Omental fat pad (tissue), 4 donors: ENCODE results near the gene NUMB. TPM values are rescaled to one million over a fixed set of nuclear protein-coding genes. Genes with fewer than 3 reads are reported as not detected.

ENCODE experiments used
- ATAC-seq: fragments of 150-250 bp; one replicate; pipeline ENCODE4 v1.9.1; 2016; ENCODE audit warnings: mild to moderate bottlenecking, moderate library complexity; ENCODE audit not compliant: low FRiP score
- DNase-seq: peaks from one replicate; pipeline ENCODE4 v3.0.0-alpha.2; 2019; ENCODE audit warnings: low spot score
- CTCF ChIP-seq, 3 donors: fragments of 450-650 bp; IDR thresholded peaks; one replicate each; pipeline ENCODE4 v1.5.1; 2016 to 2017; ENCODE audit warnings: antibody characterized with exemption in 3 of 3, mild to moderate bottlenecking in 3 of 3, moderate library complexity in 2 of 3
- total RNA-seq, 4 donors: library from RNA; depleted of rRNA; stranded (reverse); fragments of >200 nt; gene quantifications; one replicate each; pipeline ENCODE4 v1.1.0, GENCODE V29; 2016

The NUMB gene
- total RNA-seq, 4 donors from 2014 or later, result 48.2 to 95.4 (median 62.8) TPM

DNA sequence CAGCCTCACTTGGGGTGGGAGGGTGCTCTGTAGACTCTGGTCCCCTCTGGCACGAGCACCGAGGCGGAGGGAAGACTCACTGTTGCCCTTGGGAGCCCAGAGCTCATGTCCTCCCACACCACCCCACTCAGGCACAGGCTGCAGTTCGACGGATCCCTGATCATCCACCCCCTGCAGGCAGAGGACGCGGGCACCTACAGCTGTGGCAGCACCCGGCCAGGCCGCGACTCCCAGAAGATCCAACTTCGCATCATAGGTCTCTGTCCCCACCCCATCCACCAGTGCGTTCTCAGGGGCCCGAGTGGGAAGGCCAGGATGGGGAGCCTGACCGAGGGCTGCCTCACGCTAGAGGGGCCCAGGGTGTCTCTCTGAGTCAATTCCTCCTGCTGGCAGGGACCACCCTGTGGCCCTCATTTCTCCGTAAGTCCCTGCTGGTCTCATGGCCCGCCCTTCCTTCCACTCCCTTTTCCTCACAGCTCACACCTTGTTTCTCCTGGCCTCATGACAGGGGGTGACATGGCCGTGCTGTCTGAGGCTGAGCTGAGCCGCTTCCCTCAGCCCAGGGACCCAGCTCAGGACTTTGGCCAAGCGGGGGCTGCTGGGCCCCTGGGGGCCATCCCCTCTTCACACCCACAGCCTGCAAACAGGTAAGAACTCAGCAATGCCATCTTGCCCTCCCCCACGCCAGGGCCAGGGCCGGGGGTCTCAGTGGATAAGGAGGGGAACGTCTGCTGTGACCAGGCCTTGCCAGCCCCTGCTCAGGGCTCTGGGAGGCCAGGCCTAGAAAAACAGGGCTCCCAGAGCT lies 194.1 kb downstream of the NUMB start:
- DNase-seq, result no peak
- TF ChIP-seq CTCF (IDR thresholded peaks at IDR 0.05), result no peak
- no peak for ATAC-seq

DNA sequence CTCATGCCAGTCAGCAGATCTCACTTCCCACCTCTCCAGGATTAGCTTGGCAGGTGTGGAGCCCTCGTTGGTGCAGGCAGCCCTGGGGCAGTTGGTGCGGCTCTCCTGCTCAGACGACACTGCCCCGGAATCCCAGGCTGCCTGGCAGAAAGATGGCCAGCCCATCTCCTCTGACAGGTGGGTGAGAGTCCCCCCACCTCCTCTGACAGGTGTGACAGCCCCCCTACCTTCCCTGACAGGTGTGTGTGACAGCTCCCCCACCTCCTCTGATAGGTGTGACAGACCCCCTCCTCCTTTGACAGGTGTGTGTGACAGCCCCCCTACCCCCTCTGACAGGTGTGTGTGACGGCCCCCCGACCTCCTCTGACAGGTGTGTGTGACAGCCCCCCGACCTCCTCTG lies 194.7 kb downstream of the NUMB start:
- DNase-seq (no peak), ATAC-seq (no peak)
- no peak for TF ChIP-seq CTCF (IDR thresholded peaks at IDR 0.05)

DNA sequence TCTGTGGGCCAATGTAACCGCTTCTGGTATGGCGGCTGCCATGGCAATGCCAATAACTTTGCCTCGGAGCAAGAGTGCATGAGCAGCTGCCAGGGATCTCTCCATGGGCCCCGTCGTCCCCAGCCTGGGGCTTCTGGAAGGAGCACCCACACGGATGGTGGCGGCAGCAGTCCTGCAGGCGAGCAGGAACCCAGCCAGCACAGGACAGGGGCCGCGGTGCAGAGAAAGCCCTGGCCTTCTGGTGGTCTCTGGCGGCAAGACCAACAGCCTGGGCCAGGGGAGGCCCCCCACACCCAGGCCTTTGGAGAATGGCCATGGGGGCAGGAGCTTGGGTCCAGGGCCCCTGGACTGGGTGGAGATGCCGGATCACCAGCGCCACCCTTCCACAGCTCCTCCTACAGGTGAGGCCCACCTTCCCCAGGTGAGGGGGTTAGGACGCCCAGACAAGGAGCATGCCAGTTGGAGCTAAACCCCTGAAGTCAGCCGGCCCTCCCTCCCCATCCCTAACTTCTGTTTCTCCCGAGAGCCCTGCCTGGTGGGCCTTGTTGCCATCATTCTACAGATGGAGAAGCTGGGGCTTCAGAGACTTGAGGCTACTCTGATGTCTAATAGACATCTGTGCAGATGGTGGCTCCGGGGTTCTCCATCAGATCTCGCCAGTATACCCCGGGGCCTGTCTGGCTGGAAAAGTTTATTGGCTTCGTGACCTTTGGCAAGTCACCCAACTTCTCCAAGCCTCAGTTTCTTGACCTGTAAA lies 195.7 kb downstream of the NUMB start:
- no peak for TF ChIP-seq CTCF (IDR thresholded peaks at IDR 0.05)
- DNase-seq, result no peak
- ATAC-seq, result no peak

DNA sequence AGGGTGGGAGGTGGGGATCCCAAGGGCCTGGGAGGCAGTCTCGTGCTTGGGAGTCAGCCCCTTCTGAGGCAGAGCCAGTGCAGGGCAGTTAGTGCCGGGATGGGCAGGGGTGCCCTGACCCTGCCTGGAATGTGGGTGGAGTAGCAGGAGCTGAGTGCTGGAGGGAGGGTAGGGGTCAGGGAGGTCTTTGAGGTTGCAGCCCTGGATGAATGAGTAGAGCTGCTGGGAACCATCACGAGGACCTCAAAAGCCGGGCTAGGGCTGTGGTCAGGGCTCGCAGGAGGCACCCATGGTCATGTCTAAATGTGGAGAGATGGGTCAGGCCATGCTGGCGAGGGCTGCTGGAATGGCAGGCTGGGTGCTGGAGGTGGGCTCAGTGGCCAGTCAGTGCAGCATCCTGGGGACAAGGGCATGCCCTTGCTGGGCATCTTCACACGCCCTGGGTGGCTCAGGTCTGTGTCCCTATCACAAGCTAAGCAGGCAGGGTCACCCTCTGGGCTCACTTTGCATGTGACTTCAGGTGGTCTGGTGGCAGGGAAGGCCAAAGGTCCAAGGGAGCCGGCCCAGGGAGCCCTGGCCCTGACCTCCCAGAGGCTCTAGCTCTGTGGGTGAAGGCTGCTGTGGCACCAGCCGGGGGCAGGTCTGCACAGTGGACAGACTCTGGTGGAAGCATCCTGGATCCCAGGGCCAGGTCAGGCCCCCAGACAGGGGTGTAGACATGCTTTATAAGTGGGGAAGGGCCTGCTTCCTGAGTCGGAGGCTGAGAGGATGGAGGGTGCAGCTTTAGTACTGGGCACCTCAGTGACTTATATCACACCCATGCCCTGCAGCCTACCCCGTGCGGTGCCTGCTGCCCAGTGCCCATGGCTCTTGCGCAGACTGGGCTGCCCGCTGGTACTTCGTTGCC lies 196.6 kb downstream of the NUMB start:
- TF ChIP-seq CTCF (IDR thresholded peaks at IDR 0.05), result no peak
- DNase-seq (no peak), ATAC-seq (no peak)

DNA sequence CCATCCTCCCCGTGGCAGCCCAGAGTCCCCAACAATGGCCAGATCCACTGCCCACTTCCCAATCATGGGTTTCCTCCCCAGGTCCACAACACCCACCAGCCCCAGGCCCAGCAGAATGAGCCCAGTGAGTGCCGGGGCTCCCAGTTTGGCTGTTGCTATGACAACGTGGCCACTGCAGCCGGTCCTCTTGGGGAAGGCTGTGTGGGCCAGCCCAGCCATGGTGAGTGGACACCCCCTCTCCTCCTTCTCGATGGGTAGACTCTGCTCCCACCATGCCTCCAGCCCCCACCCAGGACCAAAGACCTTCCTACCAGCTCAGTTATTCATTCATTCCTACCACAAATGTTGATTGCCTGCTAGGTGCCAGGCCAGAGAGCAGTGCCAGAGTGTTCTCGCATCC lies 197.3 kb downstream of the NUMB start:
- TF ChIP-seq CTCF (IDR thresholded peaks at IDR 0.05), result no peak
- DNase-seq (no peak), ATAC-seq (no peak)

GRCh38 chr14:73260574-73260973 lies 197.8 kb downstream of the NUMB start:
- no peak for DNase-seq
- no peak for ATAC-seq
- no peak for TF ChIP-seq CTCF (IDR thresholded peaks at IDR 0.05)
